Activated CD4-positive, alpha-beta T cell treated with anti-CD3 and anti-CD28 coated beads, Interleukin-2, amount 10 ng/mL, durations not matched to agents 7 days and 5 days (primary cell): ENCODE measurements around the gene RINL. TPM values are rescaled to one million over a fixed set of nuclear protein-coding genes. Genes with fewer than 3 reads are reported as not detected.

ENCODE experiments used
- CTCF ChIA-PET: fragments of 350-600 bp; sonication (Branson Sonifier 250); formaldehyde crosslinking; loops from one replicate; lab custom pipeline; 2021; ENCODE audit warnings: antibody characterized with exemption; lab: Charles Lee
- POLR2A ChIA-PET: fragments of 350-600 bp; sonication (Branson Sonifier 250); formaldehyde crosslinking; loops from one replicate; lab custom pipeline; 2021; ENCODE audit warnings: antibody characterized with exemption; lab: Charles Lee
- DNase-seq: peaks from one replicate; pipeline ENCODE4 v3.0.0-alpha.2; 2020
- H3K27ac Mint-ChIP-seq: one replicate; pipeline ENCODE4 v1.8.0; 2021; ENCODE audit warnings: mild to moderate bottlenecking, moderate library complexity, mixed read lengths
- H3K27me3 Mint-ChIP-seq: one replicate; pipeline ENCODE4 v1.8.0; 2021; ENCODE audit warnings: mixed read lengths
- H3K36me3 Mint-ChIP-seq: one replicate; pipeline ENCODE4 v1.8.0; 2021; ENCODE audit warnings: low read depth, mixed read lengths
- H3K4me1 Mint-ChIP-seq: one replicate; pipeline ENCODE4 v1.8.0; 2021; ENCODE audit warnings: mixed read lengths
- H3K4me3 Mint-ChIP-seq: one replicate; pipeline ENCODE4 v1.8.0; 2021; ENCODE audit warnings: mild to moderate bottlenecking, moderate library complexity, mixed read lengths
- H3K9me3 Mint-ChIP-seq: one replicate; pipeline ENCODE4 v1.8.0; 2021; ENCODE audit warnings: mixed read lengths
- total RNA-seq, 2 experiments: library from RNA; stranded (reverse); gene quantifications; one replicate each; pipeline ENCODE4 v1.2.3, GENCODE V29; 2021

RINL gene, protein sequence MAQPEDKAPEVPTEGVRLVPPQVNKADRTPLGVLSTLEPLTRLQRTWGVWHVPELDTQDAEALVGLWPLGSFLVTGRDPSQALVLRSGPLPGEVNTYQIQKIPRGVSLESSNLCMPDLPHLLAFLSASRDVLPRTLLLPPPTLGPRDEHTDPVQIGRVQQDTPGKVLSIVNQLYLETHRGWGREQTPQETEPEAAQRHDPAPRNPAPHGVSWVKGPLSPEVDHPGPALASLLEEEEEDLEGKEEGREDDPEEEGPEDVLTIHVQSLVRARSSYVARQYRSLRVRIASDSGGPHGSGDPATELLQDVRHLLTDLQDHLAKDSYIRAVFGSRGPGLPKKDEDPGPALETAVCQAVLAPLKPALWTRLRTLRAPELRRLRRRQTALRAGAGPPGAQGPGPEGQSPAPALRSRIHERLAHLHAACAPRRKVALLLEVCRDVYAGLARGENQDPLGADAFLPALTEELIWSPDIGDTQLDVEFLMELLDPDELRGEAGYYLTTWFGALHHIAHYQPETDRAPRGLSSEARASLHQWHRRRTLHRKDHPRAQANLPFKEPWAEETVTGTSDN
- 10 to 100 TPM; 65.0 to 66.9 TPM for total RNA-seq

GRCh38 chr19:38877781-38878574 lies at the start of gene RINL:
RINL (minus strand) TSS chr19:38878275; CDS start chr19:38876742, 1,533 bp downstream.
- CTCF ChIA-PET, result interaction anchor here (0.5 to 6.0 kb wide), 8 partner anchors 8 to 516 kb away, joined by 3 to 30 read pairs (median 4); partner anchors contain the start of genes MRPS12 and SARS2
- peak; percentile 80 for DNase-seq
- peak within 1 kb of the TSS; percentile 94 for H3K4me3 Mint-ChIP-seq
- H3K36me3 Mint-ChIP-seq, result peaks cover 20% of the 10 kb centered on the region
- H3K27ac Mint-ChIP-seq, result peak within 1 kb of the TSS; percentile 98
- POLR2A ChIA-PET, result no interaction called here
- H3K27me3 Mint-ChIP-seq, result no peaks in the 10 kb centered on the region
- H3K9me3 Mint-ChIP-seq, result no peaks in the 10 kb centered on the region
- H3K4me1 Mint-ChIP-seq, result peaks cover 41% of the 10 kb centered on the region

- Mint-ChIP-seq H3K27me3 (no peaks in the 10 kb centered on the region), H3K9me3 (no peaks in the 10 kb centered on the region), H3K4me3 (no peak overlapping the region), H3K36me3 (peaks cover 21% of the 10 kb centered on the region), H3K4me1 (peaks cover 18% of the 10 kb centered on the region), H3K27ac (no peak overlapping the region)
- POLR2A ChIA-PET, result no interaction called here
- no peak for DNase-seq
- CTCF ChIA-PET, result interaction anchor here (0.7 kb wide), 1 partner anchor 209 kb away, joined by 3 read pairs; no protein-coding TSS in a partner anchor
These were observed 46.3 kb upstream of the RINL start for GRCh38 chr19:38924388-38924787.

- no peak overlapping the region for H3K27ac Mint-ChIP-seq
- H3K36me3 Mint-ChIP-seq, result peaks cover 17% of the 10 kb centered on the region
- H3K4me1 Mint-ChIP-seq, result peaks cover under 1% of the 10 kb centered on the region
- H3K4me3 Mint-ChIP-seq, result no peak overlapping the region
- no peaks in the 10 kb centered on the region for H3K9me3 Mint-ChIP-seq
- ChIA-PET CTCF (no interaction called here), POLR2A (no interaction called here)
- no peaks in the 10 kb centered on the region for H3K27me3 Mint-ChIP-seq
- DNase-seq, result no peak
These were observed 44.4 kb upstream of the RINL start for GRCh38 chr19:38922482-38922881.

GRCh38 chr19:38921420-38922274 lies 43.6 kb upstream of the RINL start:
- H3K27me3 Mint-ChIP-seq, result no peaks in the 10 kb centered on the region
- POLR2A ChIA-PET, result no interaction called here
- no peak for DNase-seq
- H3K36me3 Mint-ChIP-seq, result peaks cover 17% of the 10 kb centered on the region
- no peaks in the 10 kb centered on the region for H3K9me3 Mint-ChIP-seq
- H3K27ac Mint-ChIP-seq, result no peak overlapping the region
- CTCF ChIA-PET, result interaction anchor here (1.0 kb wide), 2 partner anchors 9 to 10 kb away, joined by 3 to 5 read pairs; partner anchors contain the start of genes MRPS12 and SARS2
- no peaks in the 10 kb centered on the region for H3K4me1 Mint-ChIP-seq
- H3K4me3 Mint-ChIP-seq, result no peak overlapping the region

GRCh38 chr19:38920602-38921419 lies 42.7 kb upstream of the RINL start:
- no peak for DNase-seq
- CTCF ChIA-PET, result interaction anchor here (1.0 to 1.7 kb wide), 3 partner anchors 10 to 11 kb away, joined by 3 to 7 read pairs (median 5); partner anchors contain the start of genes MRPS12 and SARS2
- Mint-ChIP-seq H3K4me3 (no peak overlapping the region), H3K9me3 (no peaks in the 10 kb centered on the region), H3K27ac (no peak overlapping the region), H3K4me1 (no peaks in the 10 kb centered on the region), H3K36me3 (peaks cover 17% of the 10 kb centered on the region), H3K27me3 (no peaks in the 10 kb centered on the region)
- POLR2A ChIA-PET, result no interaction called here

GRCh38 chr19:38919837-38920601 lies 41.9 kb upstream of the RINL start:
- DNase-seq, result no peak
- Mint-ChIP-seq H3K36me3 (peaks cover 14% of the 10 kb centered on the region), H3K27ac (no peak overlapping the region), H3K4me3 (no peak overlapping the region), H3K9me3 (no peaks in the 10 kb centered on the region), H3K27me3 (no peaks in the 10 kb centered on the region), H3K4me1 (no peaks in the 10 kb centered on the region)
- POLR2A ChIA-PET, result no interaction called here
- CTCF ChIA-PET, result interaction anchor here (1.7 kb wide), 1 partner anchor 10 kb away, joined by 7 read pairs; the partner anchor contains the start of genes MRPS12 and SARS2

GRCh38 chr19:38918526-38918925 lies 40.5 kb upstream of the RINL start:
- H3K9me3 Mint-ChIP-seq, result no peaks in the 10 kb centered on the region
- CTCF ChIA-PET, result interaction anchor here (1.1 to 1.2 kb wide), 2 partner anchors 9 to 35 kb away, joined by 3 read pairs; no protein-coding TSS in a partner anchor

GRCh38 chr19:38917921-38918491 lies 39.9 kb upstream of the RINL start:
- DNase-seq, result no peak
- H3K36me3 Mint-ChIP-seq, result peaks cover 7% of the 10 kb centered on the region
- H3K4me1 Mint-ChIP-seq, result peaks cover 2% of the 10 kb centered on the region
- CTCF ChIA-PET, result interaction anchor here (1.1 to 1.2 kb wide), 2 partner anchors 9 to 35 kb away, joined by 3 read pairs; no protein-coding TSS in a partner anchor
- H3K27me3 Mint-ChIP-seq, result no peaks in the 10 kb centered on the region
- POLR2A ChIA-PET, result no interaction called here
- H3K4me3 Mint-ChIP-seq, result no peak overlapping the region
- peak overlapping the region; percentile 44 for H3K27ac Mint-ChIP-seq
- H3K9me3 Mint-ChIP-seq, result no peaks in the 10 kb centered on the region

More at GRCh38 chr19:38918526-38918925, 40.5 kb upstream of the RINL start:
- H3K27ac Mint-ChIP-seq, result no peak overlapping the region
- POLR2A ChIA-PET, result no interaction called here
- H3K4me3 Mint-ChIP-seq, result no peak overlapping the region
- no peak for DNase-seq
- peaks cover 7% of the 10 kb centered on the region for H3K36me3 Mint-ChIP-seq
- peaks cover 2% of the 10 kb centered on the region for H3K4me1 Mint-ChIP-seq
- no peaks in the 10 kb centered on the region for H3K27me3 Mint-ChIP-seq

- H3K27me3 Mint-ChIP-seq, result no peaks in the 10 kb centered on the region
- POLR2A ChIA-PET, result no interaction called here
- CTCF ChIA-PET, result interaction anchor here (0.8 to 1.1 kb wide), 2 partner anchors 10 to 13 kb away, joined by 3 to 4 read pairs; partner anchors contain the start of genes MRPS12 and SARS2
- H3K36me3 Mint-ChIP-seq, result peaks cover 7% of the 10 kb centered on the region
- no peak overlapping the region for H3K4me3 Mint-ChIP-seq
- no peaks in the 10 kb centered on the region for H3K9me3 Mint-ChIP-seq
- peak overlapping the region; percentile 44 for H3K27ac Mint-ChIP-seq
- DNase-seq, result no peak
- H3K4me1 Mint-ChIP-seq, result peaks cover 2% of the 10 kb centered on the region
These were observed 39.4 kb upstream of the RINL start for GRCh38 chr19:38917516-38917915.
